Urinary bladder (tissue), 4 donors: Measurements from ENCODE around the gene HK3. TPM values are rescaled to one million over a fixed set of nuclear protein-coding genes. Genes with fewer than 3 reads are reported as not detected.

Experiments used
- DNase-seq: peaks from one replicate; pipeline ENCODE4 v3.0.0-alpha.2; 2015; ENCODE audit errors: extremely low spot score
- H3K27ac ChIP-seq: one replicate; pipeline ENCODE4 v1.5.1; 2013; ENCODE audit warnings: low read depth, mild to moderate bottlenecking, moderate library complexity
- H3K36me3 ChIP-seq: one replicate; pipeline ENCODE4 v1.6.1; 2013; ENCODE audit warnings: mild to moderate bottlenecking, moderate library complexity; ENCODE audit not compliant: insufficient read depth
- H3K4me1 ChIP-seq: one replicate; pipeline ENCODE4 v1.6.1; 2013; ENCODE audit warnings: mild to moderate bottlenecking, moderate library complexity; ENCODE audit not compliant: insufficient read depth
- H3K4me3 ChIP-seq: one replicate; pipeline ENCODE4 v1.5.1; 2013; ENCODE audit warnings: low read depth, low read length
- WGBS: extraction: QIAGEN DNeasy Blood & Tissue Kit; methylation state at CpG from one replicate; pipeline ENCODE4 v1.1.7; 2013; 5-methylcytosine and 5-hydroxymethylcytosine counted together
- polyA plus RNA-seq: library from polyadenylated mRNA; stranded (reverse); fragments of 200-250 nt; gene quantifications from one replicate; pipeline ENCODE4 v1.2.3, GENCODE V29; 2013
- total RNA-seq: library from RNA; depleted of rRNA; stranded (reverse); fragments of >200 nt; gene quantifications from one replicate; pipeline ENCODE4 v1.2.3, GENCODE V29; 2014
- donor health status: healthy with polysubstance abuse.
- donor health status: healthy.

Gene HK3
- total and polyA plus RNA-seq, 2 donors = 0.74 to 9.5 TPM

DNA sequence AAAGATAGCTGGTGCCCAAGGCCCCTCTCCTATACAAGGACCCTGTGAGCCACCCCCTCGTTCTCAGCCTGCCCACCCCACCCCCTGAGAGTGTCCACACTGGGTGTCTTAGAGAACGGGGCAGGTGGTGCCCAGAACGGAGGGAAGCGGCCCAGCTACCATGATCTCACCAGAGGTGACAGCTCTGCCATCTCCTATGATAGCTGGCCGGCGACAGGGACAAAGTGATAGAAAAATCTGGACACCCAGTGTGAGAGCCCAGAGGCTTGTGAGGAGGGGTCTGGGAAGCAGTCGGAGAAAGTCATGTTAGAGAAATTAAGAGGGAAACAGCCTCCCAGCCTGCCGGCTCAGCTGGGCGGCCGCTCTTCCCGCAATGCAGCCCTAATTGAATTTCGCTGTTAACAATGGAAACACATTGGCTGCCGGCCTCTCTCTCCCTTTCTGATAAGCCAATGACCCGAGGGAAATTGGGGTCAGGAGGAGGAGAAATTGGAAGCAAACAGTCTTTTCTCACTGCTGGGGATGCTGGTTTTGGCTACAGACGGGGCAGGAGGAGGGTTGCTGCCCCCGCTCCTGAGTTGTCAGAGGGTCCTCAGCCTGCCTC lies 32.3 kb downstream of the HK3 start:
- WGBS = 27% methylated on average over 16 of the region's 16 CpGs
- Histone ChIP-seq H3K36me3 (no peaks in the 10 kb centered on the region), H3K27ac (no peak overlapping the region), H3K4me3 (no peak overlapping the region), H3K4me1 (no peaks in the 10 kb centered on the region)
- DNase-seq = no peak

DNA sequence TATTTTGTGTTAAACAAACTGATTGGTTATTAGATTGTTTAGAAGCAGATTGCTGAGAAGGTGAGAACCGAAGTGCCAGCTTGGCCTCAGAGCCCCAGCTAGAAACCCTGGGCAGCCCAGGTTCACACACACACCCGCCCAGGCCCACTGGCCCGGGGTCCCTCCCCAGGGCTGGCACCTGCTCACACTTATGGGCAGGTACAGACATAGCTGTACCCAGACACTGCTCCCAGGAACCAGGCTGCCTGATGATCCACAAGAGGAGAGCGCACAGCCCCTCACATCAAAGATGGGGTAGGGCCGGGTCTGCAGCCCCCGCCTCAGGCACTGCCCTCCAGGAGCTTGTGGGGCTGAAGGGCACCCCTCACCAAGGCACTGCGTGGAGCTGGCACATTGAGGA lies 33.2 kb downstream of the HK3 start:
- no peak overlapping the region for H3K27ac ChIP-seq
- WGBS = 80% methylated on average over 7 of the region's 7 CpGs
- no peaks in the 10 kb centered on the region for H3K4me1 ChIP-seq
- DNase-seq = no peak
- no peak overlapping the region for H3K4me3 ChIP-seq
- no peaks in the 10 kb centered on the region for H3K36me3 ChIP-seq

DNA sequence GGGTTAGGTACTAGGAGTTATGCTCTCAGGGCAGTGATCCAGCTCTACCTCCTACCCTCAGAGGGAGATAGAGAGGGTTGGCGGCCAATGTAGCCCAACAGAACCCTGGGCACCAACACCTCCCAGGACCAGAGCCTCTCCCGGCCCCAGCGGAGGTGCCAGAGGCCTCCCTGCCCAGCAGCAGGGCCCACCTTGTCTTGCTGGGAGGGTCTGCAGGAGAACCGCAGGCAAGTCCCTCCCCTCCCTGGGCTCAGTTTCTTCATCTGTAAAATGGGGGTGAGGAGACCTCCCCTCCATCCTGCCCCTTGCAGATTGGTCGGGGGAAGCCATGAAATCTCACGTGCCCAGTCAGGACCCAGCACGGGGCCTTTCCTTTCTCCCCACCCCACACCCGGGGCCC lies 34.4 kb downstream of the HK3 start:
- no peak overlapping the region for H3K4me3 ChIP-seq
- H3K27ac ChIP-seq = no peak overlapping the region
- H3K36me3 ChIP-seq = no peaks in the 10 kb centered on the region
- 82% methylated on average over 8 of the region's 8 CpGs for WGBS
- no peak for DNase-seq
- H3K4me1 ChIP-seq = no peaks in the 10 kb centered on the region

DNA sequence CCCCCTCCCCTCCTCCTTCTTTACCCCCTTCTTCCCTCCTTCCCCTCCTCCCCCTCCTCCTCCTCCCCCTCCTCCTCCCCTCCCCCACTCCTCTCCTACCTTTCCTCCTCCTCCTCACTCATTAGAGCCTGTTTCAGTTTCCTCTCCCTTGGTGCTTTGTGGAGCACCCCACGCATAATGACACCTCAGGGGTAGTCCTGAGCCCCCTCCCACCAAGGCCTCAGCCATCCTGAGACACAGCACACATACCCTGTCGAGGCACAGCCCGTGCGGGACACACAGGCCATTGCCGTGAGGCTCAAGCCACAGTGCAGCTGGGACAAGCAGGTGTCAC lies 35.4 kb downstream of the HK3 start:
- no peaks in the 10 kb centered on the region for H3K4me1 ChIP-seq
- DNase-seq = no peak
- WGBS = 63% methylated on average over 5 of the region's 5 CpGs
- H3K4me3 ChIP-seq = no peak overlapping the region
- H3K27ac ChIP-seq = no peak overlapping the region
- no peaks in the 10 kb centered on the region for H3K36me3 ChIP-seq

DNA sequence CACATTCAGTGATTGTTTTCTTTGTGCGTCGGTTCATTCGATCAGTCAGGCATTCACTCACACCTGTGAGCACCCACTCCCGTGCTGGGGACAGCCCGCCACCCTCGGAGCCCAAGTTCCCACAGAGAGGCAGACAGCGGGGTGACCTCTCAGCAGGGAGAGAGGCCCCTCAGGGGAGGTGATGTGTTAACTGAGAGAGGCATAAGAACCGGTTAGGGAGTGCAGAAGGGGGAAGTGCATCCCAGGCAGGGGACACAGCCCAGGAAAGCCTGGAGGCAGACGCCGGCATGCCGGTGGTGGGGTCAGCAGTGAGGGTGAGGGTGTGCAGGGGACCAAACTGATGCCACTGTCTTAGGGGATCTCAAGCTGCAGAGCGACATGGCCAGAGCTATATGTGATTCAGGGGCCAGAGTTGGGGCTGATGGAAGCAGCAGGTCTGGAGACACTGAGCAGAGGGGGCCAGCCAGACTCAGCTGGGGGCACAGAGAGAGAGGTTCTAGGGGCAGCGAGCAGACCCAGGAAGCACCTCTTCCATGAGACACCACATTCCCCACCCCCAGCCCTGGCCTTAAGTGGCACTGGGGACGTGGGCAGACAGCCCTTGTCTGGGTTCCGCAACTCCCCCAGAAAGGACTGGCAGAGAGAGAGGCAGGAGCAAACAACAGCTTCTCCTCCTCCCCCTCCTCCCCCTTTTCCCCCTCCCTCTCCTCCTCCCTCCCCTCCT lies 35.9 kb downstream of the HK3 start:
- H3K4me1 ChIP-seq = no peaks in the 10 kb centered on the region
- H3K36me3 ChIP-seq = no peaks in the 10 kb centered on the region
- H3K4me3 ChIP-seq = no peak overlapping the region
- H3K27ac ChIP-seq = no peak overlapping the region
- 13% methylated on average over 15 of the region's 15 CpGs for WGBS
- DNase-seq = no peak

DNA sequence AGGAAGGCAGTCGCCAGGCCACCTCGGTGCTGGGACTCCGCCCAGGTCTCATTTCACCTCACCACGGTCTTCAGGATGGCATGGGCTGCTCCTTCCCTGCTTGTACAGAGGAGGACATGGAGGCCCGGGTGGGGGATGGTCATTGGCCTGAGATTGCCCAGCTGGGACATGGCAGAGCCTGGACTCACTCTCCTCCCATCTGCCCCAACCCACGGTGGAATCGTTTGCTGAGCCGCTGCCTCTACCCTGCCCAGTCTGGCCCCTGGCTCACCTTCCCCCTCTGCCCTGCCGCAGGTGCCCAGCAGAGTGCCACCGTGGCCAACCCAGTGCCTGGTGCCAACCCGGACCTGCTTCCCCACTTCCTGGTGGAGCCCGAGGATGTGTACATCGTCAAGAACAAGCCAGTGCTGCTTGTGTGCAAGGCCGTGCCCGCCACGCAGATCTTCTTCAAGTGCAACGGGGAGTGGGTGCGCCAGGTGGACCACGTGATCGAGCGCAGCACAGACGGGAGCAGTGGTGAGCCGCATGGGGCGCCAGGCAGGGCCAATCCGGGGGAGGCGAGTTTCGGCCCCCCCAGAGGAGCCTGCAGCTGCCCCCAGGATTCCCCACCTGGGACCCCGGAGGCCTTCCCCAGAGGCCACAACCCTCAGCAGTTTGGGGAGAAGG lies 36.7 kb downstream of the HK3 start:
- Histone ChIP-seq H3K36me3 (no peaks in the 10 kb centered on the region), H3K27ac (no peak overlapping the region), H3K4me1 (no peaks in the 10 kb centered on the region), H3K4me3 (no peak overlapping the region)
- WGBS = 60% methylated on average over 28 of the region's 28 CpGs
- DNase-seq = no peak

DNA sequence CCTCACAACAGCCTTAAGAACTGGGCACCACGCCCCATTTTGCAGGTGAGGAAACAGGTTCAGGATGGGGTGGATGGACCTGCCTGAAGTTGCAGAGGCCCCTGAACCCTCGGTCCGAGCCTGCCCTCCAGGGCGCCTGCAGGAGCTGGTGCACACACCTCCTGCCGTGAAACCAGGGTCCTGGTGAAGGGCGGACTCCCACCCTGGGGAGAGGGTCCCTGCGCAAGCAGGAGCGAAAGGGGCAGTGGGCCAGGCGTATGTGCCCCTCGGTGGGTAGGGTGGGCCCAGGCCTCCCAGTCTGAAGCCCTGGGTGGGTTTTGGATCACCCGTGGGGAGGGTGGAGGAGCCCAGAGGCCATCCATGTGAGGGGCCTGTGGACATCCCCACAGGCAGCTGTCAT lies 37.9 kb downstream of the HK3 start:
- Histone ChIP-seq H3K36me3 (no peaks in the 10 kb centered on the region), H3K4me3 (no peak overlapping the region), H3K4me1 (no peaks in the 10 kb centered on the region), H3K27ac (no peak overlapping the region)
- no peak for DNase-seq
- 84% methylated on average over 11 of the region's 11 CpGs for WGBS

DNA sequence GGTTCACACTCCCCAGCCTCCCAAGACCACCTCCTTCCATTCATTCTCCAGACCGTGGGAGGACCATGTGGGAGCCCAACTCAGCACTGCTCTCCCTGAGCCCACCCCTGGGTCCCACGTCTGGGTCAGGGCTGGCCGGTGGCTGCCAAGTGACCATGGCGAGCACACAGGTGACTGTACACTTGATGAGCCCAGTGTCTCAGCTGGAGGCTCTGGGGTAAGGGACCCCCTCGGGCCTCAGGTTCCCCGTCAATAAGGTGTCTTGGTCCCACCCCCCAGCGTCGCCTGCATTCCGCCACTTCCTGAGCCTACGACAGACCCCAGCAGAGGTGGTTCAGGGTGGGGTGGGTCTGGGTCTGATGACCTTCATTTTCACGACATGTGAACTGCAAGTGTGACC lies 38.8 kb downstream of the HK3 start:
- H3K4me1 ChIP-seq = no peaks in the 10 kb centered on the region
- H3K27ac ChIP-seq = no peak overlapping the region
- WGBS = 73% methylated on average over 11 of the region's 11 CpGs
- no peak for DNase-seq
- no peaks in the 10 kb centered on the region for H3K36me3 ChIP-seq
- H3K4me3 ChIP-seq = no peak overlapping the region

DNA sequence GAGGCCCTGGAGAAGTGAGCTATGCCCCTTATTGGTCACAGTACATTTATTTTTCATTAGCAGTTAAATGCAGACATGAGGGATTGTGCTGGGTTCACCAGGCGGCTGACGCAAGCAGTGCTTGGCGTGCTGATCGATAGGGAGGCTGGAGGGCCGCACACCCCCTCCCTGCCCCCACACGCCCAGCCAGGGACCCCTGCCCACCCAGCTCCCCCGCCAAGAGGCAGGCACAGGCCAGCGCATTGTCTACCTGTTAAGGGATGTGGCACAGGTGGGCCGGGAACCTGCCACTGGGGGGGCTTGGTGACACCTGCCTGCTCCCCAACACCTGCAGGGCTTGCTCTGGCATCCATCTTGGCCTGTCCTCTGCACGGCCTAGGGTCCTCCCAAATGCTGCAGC lies 39.2 kb downstream of the HK3 start:
- WGBS = 65% methylated on average over 10 of the region's 10 CpGs
- H3K4me3 ChIP-seq = no peak overlapping the region
- no peaks in the 10 kb centered on the region for H3K36me3 ChIP-seq
- DNase-seq = no peak
- H3K27ac ChIP-seq = no peak overlapping the region
- H3K4me1 ChIP-seq = no peaks in the 10 kb centered on the region

DNA sequence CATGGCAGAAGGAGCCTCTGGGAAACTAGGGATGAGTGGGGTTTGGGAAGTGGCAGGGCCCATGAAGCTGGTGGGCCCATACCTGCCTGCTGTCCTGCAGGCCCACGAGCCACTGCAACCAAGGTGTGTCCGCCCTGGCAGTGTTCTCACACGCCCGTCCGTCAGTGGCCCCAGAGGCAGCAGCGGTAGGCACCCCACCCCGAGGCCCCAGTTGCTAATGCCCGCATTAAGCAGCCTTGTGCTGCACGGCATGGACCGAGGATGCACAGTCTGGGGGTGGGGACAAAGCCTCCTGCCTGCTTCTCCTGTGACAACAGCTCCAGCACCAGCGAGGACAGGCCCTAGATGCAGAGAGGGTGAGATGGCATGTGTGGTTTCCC lies 41.3 kb downstream of the HK3 start:
- Histone ChIP-seq H3K27ac (no peak overlapping the region), H3K4me1 (no peaks in the 10 kb centered on the region), H3K4me3 (no peak overlapping the region), H3K36me3 (no peaks in the 10 kb centered on the region)
- 72% methylated on average over 11 of the region's 11 CpGs for WGBS
- DNase-seq = no peak

DNA sequence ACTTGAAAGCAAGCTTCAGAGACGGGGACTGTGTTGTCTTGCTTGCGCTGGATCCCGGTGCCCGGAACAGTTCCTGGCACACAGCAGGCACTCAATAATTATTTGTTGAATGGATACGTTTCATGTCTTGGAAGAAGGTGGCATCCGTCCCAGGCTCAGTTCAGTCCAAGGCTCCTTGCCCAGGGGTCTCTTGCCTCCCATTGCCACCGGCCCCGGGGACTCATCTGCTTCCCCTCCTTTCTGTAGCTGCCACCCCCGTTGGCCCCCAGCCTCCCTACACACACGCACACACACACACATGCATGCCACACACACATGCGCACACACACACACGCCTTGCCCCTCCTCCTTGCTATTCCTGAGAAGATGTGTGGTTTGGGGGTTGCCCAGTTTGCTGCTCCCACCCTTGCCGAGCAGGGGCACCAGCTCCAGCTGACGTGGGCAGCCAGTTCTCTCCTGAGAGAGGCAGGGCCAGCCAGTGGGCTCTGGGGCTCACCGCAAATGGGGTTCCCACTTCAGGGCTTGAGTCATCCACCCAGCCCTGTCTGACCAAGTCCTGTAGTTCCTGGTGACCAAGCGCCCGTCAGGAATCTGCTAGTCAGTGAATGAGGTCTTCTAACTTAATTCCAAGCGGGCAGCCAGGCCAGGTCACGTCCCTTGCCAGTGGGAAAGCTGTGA lies 41.8 kb downstream of the HK3 start:
- H3K36me3 ChIP-seq = no peaks in the 10 kb centered on the region
- 71% methylated on average over 19 of the region's 19 CpGs for WGBS
- no peak overlapping the region for H3K27ac ChIP-seq
- no peak for DNase-seq
- H3K4me3 ChIP-seq = no peak overlapping the region
- no peaks in the 10 kb centered on the region for H3K4me1 ChIP-seq

DNA sequence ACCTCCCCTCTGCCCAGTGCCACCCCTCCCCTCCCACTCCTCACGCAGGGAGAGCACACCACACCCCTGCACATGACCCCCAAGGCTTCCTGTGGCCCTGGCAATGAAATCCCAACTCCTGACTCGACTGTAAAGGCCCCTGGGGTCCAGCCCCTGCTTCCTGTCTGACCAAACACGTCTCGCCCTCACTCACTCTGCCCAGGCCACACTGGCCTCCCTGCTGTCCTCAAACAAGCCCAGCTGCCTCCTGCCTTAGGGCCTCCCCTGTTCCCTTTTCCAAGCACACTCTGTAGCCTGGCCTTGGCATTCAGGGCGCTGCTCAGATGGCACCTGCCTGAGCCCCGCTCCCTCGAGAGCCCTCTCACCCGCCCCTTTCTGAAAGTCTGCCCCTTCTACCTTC lies 42.4 kb downstream of the HK3 start:
- 61% methylated on average over 8 of the region's 8 CpGs for WGBS
- no peak overlapping the region for H3K4me3 ChIP-seq
- H3K27ac ChIP-seq = no peak overlapping the region
- no peaks in the 10 kb centered on the region for H3K36me3 ChIP-seq
- DNase-seq = no peak
- H3K4me1 ChIP-seq = no peaks in the 10 kb centered on the region

DNA sequence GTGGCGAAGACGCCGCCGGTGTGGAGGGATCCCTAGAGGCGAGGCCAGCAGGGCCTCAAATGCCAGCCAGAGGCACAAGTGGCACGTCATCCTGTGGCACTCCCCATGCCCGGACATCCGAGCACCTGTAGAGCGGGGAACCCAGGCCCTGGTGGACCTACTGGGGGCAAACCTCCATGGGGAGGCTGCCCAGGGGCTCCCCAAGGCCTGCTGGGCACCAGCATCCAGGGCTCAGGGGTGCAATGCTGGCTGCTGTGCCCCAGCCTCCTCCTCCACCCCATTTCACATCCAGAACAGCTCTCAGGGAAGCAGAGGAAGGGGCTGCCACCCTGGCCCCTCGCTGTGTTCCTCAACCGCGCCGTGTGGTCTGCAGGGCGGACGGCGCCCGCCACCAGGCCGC lies 43.5 kb downstream of the HK3 start:
- no peak for DNase-seq
- H3K4me3 ChIP-seq = no peak overlapping the region
- no peak overlapping the region for H3K27ac ChIP-seq
- 94% methylated on average over 18 of the region's 18 CpGs for WGBS
- H3K4me1 ChIP-seq = no peaks in the 10 kb centered on the region
- no peaks in the 10 kb centered on the region for H3K36me3 ChIP-seq

DNA sequence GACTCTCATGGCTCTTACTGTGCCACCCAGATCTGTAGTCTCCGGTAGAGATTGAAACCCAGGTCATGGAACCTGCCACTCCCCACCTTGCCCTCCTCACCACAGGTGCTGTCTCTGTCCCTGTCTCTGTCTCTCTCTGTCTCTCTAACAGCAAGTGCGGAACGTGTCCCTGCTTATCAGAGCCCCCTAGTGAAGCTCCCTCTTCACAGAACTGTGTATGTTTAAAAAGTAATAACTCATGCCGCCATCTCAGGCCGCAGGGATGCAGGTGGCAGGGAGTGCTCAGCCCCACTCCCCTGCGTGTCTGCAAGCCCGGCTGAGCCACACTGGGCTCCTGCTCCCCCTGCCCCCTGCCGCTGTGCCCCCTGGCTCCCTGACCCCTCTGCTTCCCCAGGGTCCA lies 45.0 kb downstream of the HK3 start:
- Histone ChIP-seq H3K36me3 (no peaks in the 10 kb centered on the region), H3K27ac (no peak overlapping the region), H3K4me1 (no peaks in the 10 kb centered on the region), H3K4me3 (no peak overlapping the region)
- WGBS = 43% methylated on average over 8 of the region's 8 CpGs
- no peak for DNase-seq
